GM19372 (cell line): Measurements from ENCODE around the gene CERS6.

Experiments
- ATAC-seq: cut with Tn5 transposase; IDR thresholded peaks from one replicate; pipeline ENCODE4 v1.9.1; 2021; ENCODE audit warnings: mild to moderate bottlenecking, low read depth, moderate library complexity; ENCODE audit not compliant: unreplicated experiment

Gene CERS6

GRCh38 chr2:168717790-168718502 lies 261.9 kb downstream of the CERS6 start:
- no peak for ATAC-seq

DNA sequence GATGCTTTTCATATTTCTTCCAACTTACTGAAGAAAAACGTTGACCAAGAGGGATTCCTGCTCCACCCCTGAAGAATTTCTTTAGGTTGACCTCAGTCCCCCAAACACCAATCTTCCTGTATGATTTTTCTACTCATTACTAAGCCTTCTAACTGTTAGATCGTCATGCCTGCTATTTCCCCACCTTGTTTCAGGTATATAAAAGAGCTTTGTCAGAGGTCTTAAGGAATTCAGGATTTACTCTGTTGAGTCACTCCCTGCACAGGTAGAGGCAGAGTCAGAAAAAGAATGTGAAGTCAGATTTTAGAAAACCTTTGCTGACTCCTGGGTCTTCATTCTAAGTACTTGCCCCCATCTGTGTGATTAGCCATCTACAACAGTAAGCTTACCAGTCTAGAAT lies 262.6 kb downstream of the CERS6 start:
- ATAC-seq, result no peak

DNA sequence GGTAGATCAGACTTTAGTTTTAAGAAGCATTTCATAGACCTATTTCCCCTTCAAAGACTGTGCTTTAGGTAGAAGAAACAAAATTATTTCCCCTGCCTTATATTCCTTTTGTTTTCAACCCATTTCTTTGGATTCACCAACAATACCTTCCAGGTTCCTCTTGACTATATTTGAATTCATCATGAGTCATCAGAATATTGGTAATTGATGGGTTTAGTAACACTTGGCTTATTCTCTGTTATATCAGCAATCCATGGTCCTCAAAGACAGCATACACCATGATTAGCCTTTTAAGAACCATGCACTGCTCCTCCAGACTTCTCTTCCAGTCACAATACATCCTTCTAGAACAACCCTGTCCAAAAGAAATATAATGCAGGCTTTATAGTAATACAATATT lies 263.4 kb downstream of the CERS6 start:
- no peak for ATAC-seq

DNA sequence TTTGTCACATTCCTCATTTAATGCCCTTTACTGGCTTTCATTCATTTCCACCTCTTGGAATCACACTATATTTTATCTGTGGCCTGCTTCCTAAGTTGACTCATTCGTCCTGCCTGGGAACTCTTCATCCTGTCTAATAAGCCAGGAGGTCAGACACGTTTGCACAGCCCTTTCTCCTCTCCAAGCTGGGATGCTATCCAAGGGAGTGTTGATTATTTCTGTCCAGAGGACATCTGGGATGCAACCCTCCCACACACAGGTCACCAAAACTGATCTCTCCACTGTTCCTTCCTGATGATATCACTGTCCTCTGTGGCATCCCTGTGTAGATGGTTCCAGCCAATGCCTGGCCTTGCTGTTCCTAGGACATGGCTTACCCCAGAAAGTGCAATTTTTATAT lies 266.5 kb downstream of the CERS6 start:
- no peak for ATAC-seq

DNA sequence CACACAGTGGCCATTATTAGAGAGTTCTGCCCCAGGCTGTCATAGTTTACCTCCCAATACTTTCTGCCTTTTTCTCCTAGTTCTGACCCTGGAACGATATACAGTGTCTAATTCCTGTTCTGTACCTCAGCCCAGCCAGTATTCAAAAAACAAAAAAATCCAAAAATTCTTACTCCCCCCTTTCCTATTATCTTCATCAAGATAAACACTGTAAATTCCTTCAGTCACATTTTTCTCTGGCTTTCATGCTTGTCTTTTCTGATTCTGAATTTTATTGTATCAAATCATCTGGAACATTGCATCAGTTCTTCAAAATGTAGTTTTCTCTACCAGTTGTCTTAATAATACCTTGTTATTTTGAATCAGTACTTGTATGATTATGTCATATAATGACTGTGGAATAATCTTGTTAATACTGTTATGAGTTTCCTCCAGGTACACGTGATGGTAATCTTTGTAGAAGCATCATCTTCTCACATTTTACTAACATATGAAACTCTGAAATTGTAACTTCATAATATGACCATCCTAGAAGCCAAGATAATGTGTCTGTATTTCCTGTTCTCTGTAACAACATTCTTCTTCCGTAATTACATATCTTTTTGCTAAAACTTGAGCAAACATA lies 267.3 kb downstream of the CERS6 start:
- ATAC-seq, result no peak

GRCh38 chr2:168726375-168726774 lies 270.3 kb downstream of the CERS6 start:
- no peak for ATAC-seq

- no peak for ATAC-seq
These were observed 271.9 kb downstream of the CERS6 start for GRCh38 chr2:168727904-168728470.

- no peak for ATAC-seq
These were observed 273.4 kb downstream of the CERS6 start for GRCh38 chr2:168729455-168729854.

DNA sequence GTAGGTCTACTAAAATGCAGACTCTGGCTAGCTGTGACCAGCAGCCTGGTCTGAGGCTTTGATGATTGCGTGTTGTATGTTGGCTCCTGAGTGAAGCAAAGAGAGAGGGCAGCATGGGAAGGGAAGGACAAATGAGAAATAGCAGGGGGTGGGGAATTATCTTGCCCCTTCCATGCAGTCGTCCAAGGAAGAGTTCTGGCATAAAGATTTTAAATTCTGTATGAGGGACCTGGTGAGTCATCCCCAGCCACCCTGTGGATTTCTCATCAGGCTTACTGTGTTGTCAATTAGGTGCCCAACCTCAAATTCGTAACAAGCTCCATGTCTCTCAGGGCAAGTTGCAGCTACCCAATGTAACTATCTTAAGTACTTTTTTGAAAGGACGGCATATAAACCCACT lies 274.3 kb downstream of the CERS6 start:
- no peak for ATAC-seq

DNA sequence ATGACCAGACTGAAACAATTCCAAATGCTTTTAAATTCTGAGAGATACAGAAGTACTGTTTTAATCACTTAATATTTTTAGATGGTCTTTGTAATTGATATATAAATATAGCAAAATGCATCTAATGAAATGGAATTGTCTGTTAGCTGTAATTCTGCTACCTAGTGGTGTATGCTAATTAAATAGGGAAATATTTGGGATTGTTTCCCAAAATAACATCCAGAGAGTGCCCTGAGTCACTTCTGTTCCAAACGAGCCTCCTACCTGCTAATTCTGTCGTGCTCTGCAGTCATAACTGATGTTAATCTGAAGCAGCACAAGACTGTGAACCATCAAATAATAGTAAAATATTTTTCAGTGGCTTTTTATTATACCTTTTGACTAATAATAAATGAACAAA lies 274.9 kb downstream of the CERS6 start:
- ATAC-seq, result no peak

GRCh38 chr2:168731616-168732015 lies 275.5 kb downstream of the CERS6 start:
- ATAC-seq, result no peak

GRCh38 chr2:168732100-168732499 lies 276.0 kb downstream of the CERS6 start:
- no peak for ATAC-seq

GRCh38 chr2:168732506-168732905 lies 276.4 kb downstream of the CERS6 start:
- no peak for ATAC-seq

- ATAC-seq, result no peak
These were observed 278.2 kb downstream of the CERS6 start for GRCh38 chr2:168734199-168734760.

DNA sequence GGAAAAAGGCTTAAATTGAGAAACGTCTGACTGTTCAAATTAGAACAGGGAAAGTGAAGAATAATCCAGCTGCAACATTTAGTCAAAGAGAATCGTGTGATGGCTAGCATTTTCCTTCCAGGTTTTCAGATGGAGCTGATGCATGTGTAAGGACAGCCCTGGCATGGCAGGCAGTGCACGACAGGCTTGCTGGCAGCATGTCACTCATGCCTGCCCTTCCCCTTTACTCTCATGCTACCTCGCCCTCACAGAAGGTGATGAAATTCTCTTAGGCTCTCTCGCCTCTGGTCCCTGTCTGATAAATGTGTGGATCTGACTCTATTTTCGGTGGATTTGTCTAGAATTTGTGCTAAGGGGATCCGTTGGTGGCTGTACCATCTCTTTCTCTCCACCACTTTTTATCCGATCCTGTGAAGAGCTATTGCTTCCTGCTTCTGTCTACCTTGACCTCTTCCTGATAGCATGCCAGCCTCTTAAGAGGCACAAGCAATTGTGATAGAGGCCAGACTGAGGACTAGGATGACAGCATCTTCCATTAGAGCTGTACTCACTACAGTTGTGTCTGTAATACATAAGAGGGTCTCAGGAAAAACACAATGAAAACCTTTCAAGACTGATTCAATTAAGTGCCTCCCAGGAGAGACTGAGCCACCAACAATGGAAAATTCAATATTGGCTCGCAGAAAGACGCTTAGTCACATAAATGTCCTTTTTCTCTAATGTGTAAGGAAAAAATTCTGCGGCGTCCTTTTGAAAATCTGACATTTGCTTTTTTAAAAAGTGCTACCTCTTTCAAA lies 280.8 kb downstream of the CERS6 start:
- no peak for ATAC-seq

DNA sequence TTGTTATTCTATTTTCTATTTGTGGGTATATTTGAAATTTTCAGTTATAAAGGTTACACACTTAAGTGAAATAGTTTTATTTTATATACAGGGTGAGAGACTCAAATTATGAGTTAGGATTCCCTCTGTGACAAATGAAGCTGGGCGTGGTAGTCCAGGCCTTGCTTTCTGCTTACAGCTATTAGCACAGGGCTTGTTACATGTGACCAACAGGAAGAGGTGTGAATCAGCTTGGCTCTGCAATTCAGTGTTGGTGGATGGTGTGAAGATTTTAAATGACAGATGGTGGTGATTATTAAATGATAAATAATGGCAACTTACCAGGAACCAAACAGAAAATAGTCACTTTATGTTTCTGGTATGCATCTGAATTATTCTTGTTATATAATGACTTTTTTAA lies 282.0 kb downstream of the CERS6 start:
- no peak for ATAC-seq

- no peak for ATAC-seq
These were observed 284.3 kb downstream of the CERS6 start for GRCh38 chr2:168740360-168740759.

GRCh38 chr2:168740788-168741187 lies 284.7 kb downstream of the CERS6 start:
- no peak for ATAC-seq

- no peak for ATAC-seq
These were observed 286.3 kb downstream of the CERS6 start for GRCh38 chr2:168742258-168742932.

DNA sequence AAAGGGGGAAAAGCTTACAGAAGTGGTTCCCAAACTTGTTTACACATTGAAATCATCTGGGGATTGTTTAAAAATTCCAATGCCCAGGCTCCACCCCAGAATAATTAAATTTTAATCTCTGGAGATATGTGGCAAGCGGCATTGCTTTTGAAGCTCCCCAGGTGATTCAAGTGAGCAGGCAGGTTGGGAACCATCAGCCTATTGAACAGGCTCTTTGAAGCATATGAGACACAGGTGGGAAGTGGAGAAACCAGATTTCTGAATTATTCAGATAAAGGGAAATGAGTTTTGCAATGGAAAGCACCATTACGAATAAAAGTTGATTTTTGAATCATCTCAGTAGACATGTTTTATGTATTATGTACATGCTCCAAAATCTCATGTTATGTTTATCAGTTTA lies 288.8 kb downstream of the CERS6 start:
- ATAC-seq, result no peak
